GM12864 (cell line): Measurements from ENCODE around the gene SLC1A1.

Source experiments
- DNase-seq: peaks from one replicate; pipeline ENCODE4 v3.0.0-alpha.2; 2011; ENCODE audit warnings: low read depth
- H3K4me3 ChIP-seq: 2 replicates; pipeline ENCODE4 v1.5.1; 2011; ENCODE audit warnings: mild to moderate bottlenecking, low read depth, low read length, control low read depth
- TF ChIP-seq, protein P1 (sequence below): IDR thresholded peaks from 2 replicates; pipeline ENCODE4 v1.5.1; 2011; ENCODE audit warnings: low read depth, mild to moderate bottlenecking, moderate library complexity, low read length, control low read depth, inconsistent platforms; ENCODE audit errors: missing control alignments

SLC1A1 gene

DNA sequence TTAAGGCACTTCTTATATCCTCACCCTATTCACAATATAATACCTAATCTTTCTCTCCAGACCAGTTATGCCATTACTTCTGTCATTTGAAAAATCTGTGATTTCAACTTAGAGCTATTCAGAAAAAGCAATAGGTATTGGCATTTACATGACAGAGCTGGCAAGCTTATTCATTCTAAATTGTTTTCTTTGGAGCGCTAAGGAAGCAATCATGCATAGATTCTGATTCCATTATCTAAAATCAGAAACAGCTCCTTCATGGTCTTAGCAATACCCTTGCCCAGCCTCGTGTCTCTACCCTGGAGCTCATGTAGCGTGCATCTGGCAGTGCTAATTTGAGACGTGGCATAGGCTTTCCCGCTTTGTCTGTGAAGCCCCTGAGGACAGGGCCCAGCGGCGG, 4.5 kb downstream of the SLC1A1 start:
- no peak for DNase-seq
- TF ChIP-seq, protein P1, sequence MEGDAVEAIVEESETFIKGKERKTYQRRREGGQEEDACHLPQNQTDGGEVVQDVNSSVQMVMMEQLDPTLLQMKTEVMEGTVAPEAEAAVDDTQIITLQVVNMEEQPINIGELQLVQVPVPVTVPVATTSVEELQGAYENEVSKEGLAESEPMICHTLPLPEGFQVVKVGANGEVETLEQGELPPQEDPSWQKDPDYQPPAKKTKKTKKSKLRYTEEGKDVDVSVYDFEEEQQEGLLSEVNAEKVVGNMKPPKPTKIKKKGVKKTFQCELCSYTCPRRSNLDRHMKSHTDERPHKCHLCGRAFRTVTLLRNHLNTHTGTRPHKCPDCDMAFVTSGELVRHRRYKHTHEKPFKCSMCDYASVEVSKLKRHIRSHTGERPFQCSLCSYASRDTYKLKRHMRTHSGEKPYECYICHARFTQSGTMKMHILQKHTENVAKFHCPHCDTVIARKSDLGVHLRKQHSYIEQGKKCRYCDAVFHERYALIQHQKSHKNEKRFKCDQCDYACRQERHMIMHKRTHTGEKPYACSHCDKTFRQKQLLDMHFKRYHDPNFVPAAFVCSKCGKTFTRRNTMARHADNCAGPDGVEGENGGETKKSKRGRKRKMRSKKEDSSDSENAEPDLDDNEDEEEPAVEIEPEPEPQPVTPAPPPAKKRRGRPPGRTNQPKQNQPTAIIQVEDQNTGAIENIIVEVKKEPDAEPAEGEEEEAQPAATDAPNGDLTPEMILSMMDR: no peak
- no peak overlapping the region for H3K4me3 ChIP-seq

DNA sequence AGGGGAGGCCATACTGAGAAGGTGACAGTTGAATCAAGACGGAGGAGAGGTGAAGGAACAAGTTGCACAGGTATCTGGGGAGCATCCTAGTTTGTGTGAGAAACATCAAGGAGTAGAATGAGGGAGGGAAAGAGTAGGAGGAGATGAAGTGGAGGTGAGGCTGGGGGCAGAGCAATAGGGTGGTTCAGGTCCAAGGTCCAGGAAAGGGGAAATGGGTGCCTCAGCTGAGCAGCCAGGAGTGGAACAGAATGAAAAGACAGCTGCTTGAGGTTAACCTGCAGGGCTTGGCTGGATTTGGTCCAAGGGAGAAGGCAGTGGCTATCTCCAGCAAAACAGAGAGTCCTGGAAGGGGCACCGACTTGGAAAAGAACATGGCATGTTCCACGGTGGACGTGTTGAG, 5.3 kb downstream of the SLC1A1 start:
- TF ChIP-seq, protein P1: no peak
- H3K4me3 ChIP-seq: no peak overlapping the region

DNA sequence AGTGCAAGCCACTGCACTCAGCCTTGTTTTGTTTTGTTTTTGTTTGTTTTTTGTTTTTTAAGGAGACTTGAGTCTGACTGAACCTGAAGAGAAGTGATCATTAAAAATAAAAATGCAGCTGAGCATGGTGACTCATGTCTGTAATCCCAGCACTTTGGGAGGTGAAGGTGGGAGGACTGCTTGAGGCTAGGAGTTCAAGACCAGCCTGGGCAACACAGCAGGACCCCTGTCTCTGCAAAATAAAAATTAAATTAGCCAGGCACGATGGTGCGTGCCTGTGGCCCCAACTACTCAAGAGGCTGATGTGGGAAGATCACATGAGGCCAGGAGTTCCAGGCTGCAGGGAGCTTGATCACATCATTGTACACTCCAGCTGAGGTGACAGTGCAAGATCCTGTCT, 6.2 kb downstream of the SLC1A1 start:
- TF ChIP-seq, protein P1: no peak
- no peak overlapping the region for H3K4me3 ChIP-seq
- DNase-seq: no peak

More for the DNA sequence above, 5.3 kb downstream of the SLC1A1 start:
- DNase-seq: no peak

DNA sequence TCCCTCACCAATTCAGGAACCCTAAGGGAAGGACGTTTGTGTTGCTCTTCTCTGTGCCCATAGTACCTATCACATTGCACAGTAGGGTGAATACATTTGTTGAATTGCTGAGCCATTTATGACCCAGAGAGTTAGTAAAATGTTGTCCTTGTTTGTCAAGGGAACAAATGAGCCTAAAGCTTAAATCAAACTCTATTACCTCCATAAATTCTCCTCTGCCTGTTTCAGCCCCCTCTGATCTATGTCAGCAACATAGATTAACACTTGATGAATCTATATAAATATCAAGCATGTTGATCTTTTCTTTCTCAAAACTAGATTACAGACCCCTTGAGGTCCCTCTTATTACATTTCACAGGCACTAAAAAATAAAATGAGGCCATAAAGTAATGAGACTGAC, 7.1 kb downstream of the SLC1A1 start:
- no peak overlapping the region for H3K4me3 ChIP-seq
- DNase-seq: no peak
- TF ChIP-seq, protein P1: no peak

DNA sequence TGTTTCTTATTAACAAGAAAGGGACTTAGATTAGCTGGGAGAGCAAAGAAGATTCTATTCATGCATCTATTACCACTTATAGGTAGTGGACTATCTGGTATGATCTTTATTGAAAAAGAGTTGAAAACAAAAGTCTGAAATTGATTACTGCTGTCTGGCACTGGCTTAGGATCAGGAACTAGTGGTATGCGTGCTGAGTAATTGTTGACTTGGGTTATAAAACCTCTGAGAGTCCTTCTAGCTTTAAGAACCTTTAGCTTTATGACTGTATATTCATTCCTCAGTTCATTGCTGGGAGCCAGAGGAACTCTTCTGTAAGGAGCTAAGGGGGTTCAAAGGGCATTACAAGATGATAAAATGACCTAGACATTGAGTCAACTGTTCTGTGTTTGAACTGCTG, 7.6 kb downstream of the SLC1A1 start:
- no peak overlapping the region for H3K4me3 ChIP-seq
- no peak for DNase-seq
- TF ChIP-seq, protein P1: no peak

DNA sequence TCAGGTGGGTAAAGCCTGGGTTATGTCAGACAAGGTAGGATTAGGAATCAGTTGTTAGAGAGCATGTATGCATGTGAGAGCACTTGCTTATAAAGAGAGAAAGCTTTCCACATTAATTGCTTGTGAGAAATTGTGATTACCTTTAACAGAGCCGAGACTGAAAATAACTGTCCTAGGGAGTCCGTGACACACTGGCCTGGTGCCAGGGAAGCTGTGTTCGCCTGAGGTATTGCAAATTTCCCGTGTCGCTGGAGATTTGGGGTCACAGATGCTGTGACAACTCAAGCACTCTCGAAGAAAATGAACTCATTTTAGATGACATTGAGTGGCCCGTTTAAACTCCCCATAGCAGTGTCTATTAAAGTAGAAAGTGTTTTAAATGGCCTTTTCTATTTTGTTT, 9.6 kb downstream of the SLC1A1 start:
- no peak for DNase-seq

DNA sequence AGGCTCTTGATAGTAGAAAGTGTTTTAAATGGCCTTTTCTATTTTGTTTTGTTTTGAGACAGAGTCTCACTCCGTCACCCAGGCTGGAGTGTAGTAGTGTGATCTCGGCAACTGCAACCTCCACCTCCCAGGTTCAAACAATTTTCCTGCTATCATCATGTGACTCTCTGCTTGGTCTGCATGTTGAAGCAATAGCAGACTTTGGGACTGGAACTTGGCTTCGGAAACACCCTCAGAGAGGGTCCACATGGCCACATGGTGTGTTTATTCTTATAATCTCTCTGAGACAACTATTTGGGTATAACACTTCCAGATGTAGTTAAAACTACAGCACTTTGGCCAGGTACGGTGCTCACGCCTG, 10.9 kb downstream of the SLC1A1 start:
- no peak overlapping the region for H3K4me3 ChIP-seq
- no peak for DNase-seq
- TF ChIP-seq, protein P1: no peak

More for the DNA sequence above, 9.6 kb downstream of the SLC1A1 start:
- H3K4me3 ChIP-seq: no peak overlapping the region
- TF ChIP-seq, protein P1: no peak
